ENCODE results near the gene SINHCAF.

- no peak for TF ChIP-seq CTCF (IDR thresholded peaks at IDR 0.05; ENCODE audit: low read depth, low read length)
- TF ChIP-seq EZH2phosphoT487 (IDR thresholded peaks at IDR 0.05; ENCODE audit: low read depth), result no peak
Observed at GRCh38 chr12:31311634-31312258, 14.2 kb downstream of the SINHCAF start.

Measured in OCI-LY3 (cell line).